PC-3 (cell line): ENCODE data around the gene PTPRD.

Experiments used
- CTCF ChIP-seq: fragments of 300-600 bp; sonication (generic); conservative IDR thresholded peaks from 2 replicates; pipeline ENCODE4 v1.5.1; 2017; ENCODE audit warnings: antibody characterized with exemption, low read depth, mild to moderate bottlenecking, low read length
- EZH2 ChIP-seq: fragments of 300-600 bp; sonication (generic); IDR thresholded peaks from one replicate; pipeline ENCODE4 v1.6.1; 2017; ENCODE audit warnings: antibody characterized with exemption, mild to moderate bottlenecking, low read length; ENCODE audit not compliant: unreplicated experiment

- TF ChIP-seq CTCF (no peak), EZH2 (no peak)
These were observed 2280.5 kb downstream of the PTPRD start for GRCh38 chr9:8332331-8332650.
